Right lobe of liver (tissue), 6 donors: ENCODE measurements around the gene C7orf25. TPM values are rescaled to one million over a fixed set of nuclear protein-coding genes. Genes with fewer than 3 reads are reported as not detected.

Experiments used
- ATAC-seq, 4 donors: fragments of 200-7000 bp; cut with Tn5 transposase; one replicate each; pipeline ENCODE4 v1.9.1; 2020; ENCODE audit warnings: mild to moderate bottlenecking in 4 of 4, moderate library complexity in 4 of 4
- DNase-seq, 3 donors: peaks; one replicate each; pipeline ENCODE4 v3.0.0-alpha.2; 2020
- H3K27ac ChIP-seq, 3 donors: fragments of 200-600 bp; one replicate each; pipeline ENCODE4 v1.8.0; 2022
- H3K27me3 ChIP-seq, 2 donors: fragments of 200-600 bp; one replicate each; pipeline ENCODE4 v1.8.0; 2022
- H3K36me3 ChIP-seq, 4 donors: fragments of 200-600 bp; sonication (generic) in 1 of 4; one replicate each; pipeline versions ENCODE4 v1.5.1 to v1.8.0; 2017 to 2022; ENCODE audit warnings: control low read depth in 1 of 4
- H3K4me1 ChIP-seq, 4 donors: fragments of 200-600 bp; sonication (generic) in 1 of 4; one replicate each; pipeline versions ENCODE4 v1.5.1 to v1.8.0; 2017 to 2022; ENCODE audit warnings: control low read depth in 1 of 4
- H3K4me3 ChIP-seq, 3 donors: fragments of 200-600 bp; one replicate each; pipeline ENCODE4 v1.8.0; 2022
- H3K9me3 ChIP-seq, 4 donors: fragments of 200-600 bp; sonication (generic) in 1 of 4; one replicate each; pipeline versions ENCODE4 v1.5.1 to v1.8.0; 2017 to 2022; ENCODE audit warnings: control low read depth in 1 of 4
- CTCF ChIP-seq, 4 donors: fragments of 200-600 bp in 3 of 4; fragments of 450-650 bp in 1 of 4; IDR thresholded peaks; one replicate each; pipeline versions ENCODE4 v1.5.1 to v1.8.0; 2016 to 2022; ENCODE audit warnings: antibody characterized with exemption in 4 of 4, mild to moderate bottlenecking in 2 of 4
- POLR2A ChIP-seq: fragments of 450-650 bp; IDR thresholded peaks from one replicate; pipeline ENCODE4 v1.6.1; 2017; ENCODE audit warnings: antibody characterized with exemption, mild to moderate bottlenecking
- WGBS: methylation state at CpG from one replicate; pipeline ENCODE4 v1.1.6; 2018; ENCODE audit warnings: low coverage, low lambda C conversion rate; ENCODE audit not compliant: insufficient coverage; ENCODE audit errors: missing lambda C conversion rate; 5-methylcytosine and 5-hydroxymethylcytosine counted together
- intact Hi-C, 2 donors: fragments of 100-400 bp; cut with DNase I; formaldehyde crosslinking; loops; one replicate each; pipeline versions ENCODE4 v1.11.2 to v1.14.1; 2022
- total RNA-seq, 6 experiments: library from RNA; depleted of rRNA in 2 of 6; stranded (reverse); fragments of >200 nt in 2 of 6; fragmentation: NEBNext Ultra II Directional in 3 of 6; extraction: Animal tissue kit (Norgen Biotek cat#: 25700) in 3 of 6; gene quantifications; one replicate each; pipeline versions ENCODE4 v1.1.0 to v1.2.4, GENCODE V29; 2016 to 2023
- donor health status: DM: no; HTN: yes; CAD: no.
- donor health status: DM: no; HTN: no; CAD: no.
- donor health status: DM: no; HTN: no; CAD: no.
- donor health status: DM: no; HTN: yes; CAD: no.
- donor health status: DM: no; HTN: yes; CAD: no.

C7orf25 gene
- total RNA-seq, 6 experiments from 2014 or later, result 2.4 to 6.7 (median 3.7) TPM

- Histone ChIP-seq H3K27me3 (no peaks in the 10 kb centered on the region), H3K4me3 (no peak overlapping the region), H3K4me1 (no peaks in the 10 kb centered on the region), H3K36me3 (no peaks in the 10 kb centered on the region), H3K9me3 (no peaks in the 10 kb centered on the region), H3K27ac (no peak overlapping the region)
- intact Hi-C loops, result no loop called here
- DNase-seq (no peak), ATAC-seq (no peak)
- WGBS, result 74% methylated on average over 2 of the region's 2 CpGs
- TF ChIP-seq POLR2A (no peak), CTCF (IDR thresholded peaks at IDR 0.05) (no peak)
These were observed 31.5 kb downstream of the C7orf25 start for GRCh38 chr7:42880392-42880791.

DNA sequence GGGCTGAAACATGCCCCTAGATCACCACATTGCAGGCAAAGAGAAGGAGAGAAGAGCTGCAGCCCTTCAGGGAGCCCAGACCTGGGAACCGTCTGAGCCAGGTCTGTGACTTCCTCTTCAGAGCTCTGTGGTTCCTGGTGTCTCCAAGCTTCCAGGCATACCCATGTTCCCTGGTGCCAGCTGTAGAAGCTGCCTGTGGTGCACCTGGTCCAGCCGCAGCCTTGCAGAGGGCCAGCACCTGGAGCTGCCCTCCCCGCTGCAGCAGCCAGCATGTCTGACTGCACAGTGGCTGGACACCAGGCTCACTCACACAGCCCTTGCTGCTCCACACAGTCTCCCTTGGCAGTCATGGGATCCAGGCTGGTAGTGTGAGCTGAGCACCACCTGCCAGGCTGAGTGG lies 33.6 kb downstream of the C7orf25 start:
- Histone ChIP-seq H3K9me3 (no peaks in the 10 kb centered on the region), H3K27me3 (no peaks in the 10 kb centered on the region), H3K4me3 (no peak overlapping the region), H3K4me1 (no peaks in the 10 kb centered on the region), H3K36me3 (no peaks in the 10 kb centered on the region), H3K27ac (no peak overlapping the region)
- no peak for DNase-seq
- peak in 1 of 4 donors; percentile 24 for ATAC-seq
- 60% methylated on average over 3 of the region's 3 CpGs for WGBS
- no peak for TF ChIP-seq POLR2A
- TF ChIP-seq CTCF (IDR thresholded peaks at IDR 0.05), result no peak
- intact Hi-C loops, result no loop called here

- DNase-seq, result no peak
- intact Hi-C loops, result no loop called here
- no peaks in the 10 kb centered on the region for H3K27me3 ChIP-seq
- no peaks in the 10 kb centered on the region for H3K4me1 ChIP-seq
- no peak for TF ChIP-seq CTCF (IDR thresholded peaks at IDR 0.05)
- WGBS, result no CpG with 5 or more reads among the region's 2 CpGs
- H3K27ac ChIP-seq, result no peak overlapping the region
- no peaks in the 10 kb centered on the region for H3K9me3 ChIP-seq
- no peaks in the 10 kb centered on the region for H3K36me3 ChIP-seq
- ATAC-seq, result peak in 3 of 4 donors; percentile 17 to 46 (median 44)
- no peak overlapping the region for H3K4me3 ChIP-seq
These were observed 34.0 kb downstream of the C7orf25 start for GRCh38 chr7:42877862-42878261.

DNA sequence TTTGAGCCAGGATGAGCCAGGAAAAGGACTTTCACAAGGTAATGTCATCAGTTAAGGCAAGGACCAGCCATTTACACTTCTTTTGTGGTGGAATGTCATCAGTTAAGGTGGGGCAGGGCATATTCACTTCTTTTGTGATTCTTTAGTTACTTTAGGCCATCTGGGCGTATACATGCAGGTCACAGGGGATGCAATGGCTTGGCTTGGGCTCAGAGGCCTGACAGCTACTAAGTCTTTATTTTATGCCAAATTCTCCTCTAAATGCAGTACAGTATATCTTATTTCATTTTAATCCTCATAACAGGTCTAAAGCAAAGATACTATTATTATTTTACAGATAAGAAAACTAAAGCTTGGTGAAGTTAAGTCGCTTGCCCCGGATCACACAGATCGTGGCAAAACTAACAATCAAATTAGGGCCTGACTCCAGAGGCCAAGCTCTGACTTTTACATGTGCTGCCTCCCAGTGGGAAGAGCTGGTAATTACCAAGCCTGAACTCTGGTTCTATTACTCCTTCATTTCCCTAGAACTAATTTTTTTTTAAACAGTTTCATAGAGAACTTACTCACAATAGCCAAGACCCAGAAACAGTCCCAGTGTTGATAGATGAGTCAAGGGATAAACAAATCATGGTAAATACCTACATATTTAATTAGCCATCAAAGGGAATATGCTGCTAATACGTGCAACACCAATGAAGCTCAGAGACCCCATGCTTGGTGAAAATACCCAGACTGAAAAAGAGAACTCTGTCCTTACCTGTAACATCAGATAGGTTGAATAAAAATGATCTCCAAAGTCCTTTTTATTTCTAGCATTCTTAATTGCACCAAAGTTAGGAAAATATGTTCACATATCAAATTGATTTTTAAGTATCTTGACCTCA lies 35.4 kb downstream of the C7orf25 start:
- Histone ChIP-seq H3K27ac (no peak overlapping the region), H3K36me3 (no peaks in the 10 kb centered on the region), H3K4me1 (no peaks in the 10 kb centered on the region), H3K9me3 (no peaks in the 10 kb centered on the region), H3K4me3 (no peak overlapping the region), H3K27me3 (no peaks in the 10 kb centered on the region)
- ATAC-seq, result peak; percentile 95 to 98 (median 96)
- TF ChIP-seq POLR2A (no peak), CTCF (IDR thresholded peaks at IDR 0.05) (peak; percentile 73 to 81 (median 77))
- 35% methylated on average over 5 of the region's 5 CpGs for WGBS
- peak in 1 of 3 donors; percentile 67 for DNase-seq
- intact Hi-C loops, result no loop called here
